HCT116 (cell line): ENCODE results near the gene GSTT4. TPM values are rescaled to one million over a fixed set of nuclear protein-coding genes. Genes with fewer than 3 reads are reported as not detected.
"Not testable (repeated sequence)": the region's sequence is repeated elsewhere in the genome, so short reads cannot be mapped to it uniquely, and the experiment has no call there.

Source experiments
- ATAC-seq: fragments of 200-7000 bp; cut with Tn5 transposase; 2 replicates; pipeline ENCODE4 v1.9.1; 2020; ENCODE audit warnings: mild to moderate bottlenecking, moderate library complexity
- BruUV-seq: library from RNA; stranded (reverse); fragments of 400-500 nt; replicated peaks from 2 replicates; lab custom pipeline; 2021; lab: Mats Ljungman, UMichigan
- CTCF ChIA-PET: fragments of 300-600 bp; sonication (Branson Sonifier 250); formaldehyde crosslinking; loops from one replicate; lab custom pipeline; 2021; ENCODE audit warnings: antibody characterized with exemption; lab: Charles Lee
- POLR2A ChIA-PET: fragments of 300-600, 350-600 bp; sonication (Branson Sonifier 250); formaldehyde crosslinking; loops from one replicate; lab custom pipeline; 2021; ENCODE audit warnings: antibody characterized with exemption; lab: Charles Lee
- RAD21 ChIA-PET, 2 experiments: fragments of 300-600 bp; sonication (Branson Sonifier 250); formaldehyde crosslinking; loops; one replicate each; lab custom pipeline; 2023; ENCODE audit warnings: low total read pairs in 2 of 2; ENCODE audit not compliant: uncharacterized antibody in 2 of 2, unreplicated experiment in 2 of 2, low non-redundant PET in 1 of 2; lab: Charles Lee
- DNase-seq: peaks from one replicate; pipeline ENCODE4 v3.0.0-alpha.2; 2010; ENCODE audit warnings: low read depth, low spot score
- H2AFZ ChIP-seq: fragments of 200-600 bp; shearing (Covaris generic), sonication (generic); 2 replicates; pipeline ENCODE4 v1.6.1; 2017; ENCODE audit warnings: low read depth, mixed run types, mixed read lengths, antibody characterized with exemption, low read length; ENCODE audit not compliant: poor library complexity, severe bottlenecking
- H3K27ac ChIP-seq: 2 replicates; pipeline ENCODE4 v1.5.1; 2012; ENCODE audit warnings: low read depth, low read length
- H3K27me3 ChIP-seq: fragments of 200-600 bp; sonication (generic); 2 replicates; pipeline ENCODE4 v1.6.1; 2016; ENCODE audit warnings: mixed run types, low read length, mixed read lengths; ENCODE audit not compliant: insufficient read depth
- H3K36me3 ChIP-seq, 2 experiments: fragments of 200-500 bp in 1 of 2; fragments of 200-600 bp in 1 of 2; sonication (Bioruptor generic) in 1 of 2; sonication (generic) in 1 of 2; 2 replicates each; pipeline versions ENCODE4 v1.5.1 to v1.6.1; 2014 to 2016; ENCODE audit warnings: low read length in 2 of 2, inconsistent platforms in 1 of 2, mixed read lengths in 1 of 2, mixed run types in 1 of 2; ENCODE audit not compliant: insufficient read depth in 2 of 2, control insufficient read depth in 1 of 2
- H3K4me1 ChIP-seq, 2 experiments: fragments of 200-600 bp in 1 of 2; sonication (generic) in 1 of 2; 2 replicates each; pipeline versions ENCODE4 v1.5.1 to v1.6.1; 2012 to 2017; ENCODE audit warnings: low read length in 2 of 2, inconsistent platforms in 1 of 2, mild to moderate bottlenecking in 1 of 2, mixed read lengths in 1 of 2, mixed run types in 1 of 2, moderate library complexity in 1 of 2; ENCODE audit not compliant: insufficient read depth in 2 of 2, control insufficient read depth in 1 of 2
- H3K4me2 ChIP-seq: fragments of 200-600 bp; sonication (generic); 2 replicates; pipeline ENCODE4 v1.6.1; 2017; ENCODE audit warnings: mixed run types, low read length, mixed read lengths
- H3K4me3 ChIP-seq, 2 experiments: fragments of 200-600 bp in 1 of 2; sonication (generic) in 1 of 2; replicated peaks in 1 of 2; 2 replicates each; pipeline ENCODE4 v1.5.1; 2011 to 2016; ENCODE audit warnings: low read length in 2 of 2, control low read depth in 1 of 2, low read depth in 1 of 2, mild to moderate bottlenecking in 1 of 2, mixed read lengths in 1 of 2, mixed run types in 1 of 2
- H3K79me2 ChIP-seq: fragments of 200-600 bp; sonication (generic); 2 replicates; pipeline ENCODE4 v1.6.1; 2017; ENCODE audit warnings: mild to moderate bottlenecking, mixed run types, low read length, moderate library complexity, mixed read lengths; ENCODE audit not compliant: insufficient read depth
- H3K9ac ChIP-seq: fragments of 200-600 bp; sonication (generic); 2 replicates; pipeline ENCODE4 v1.6.1; 2016; ENCODE audit warnings: low read length, mixed read lengths
- H3K9me2 ChIP-seq: fragments of 200-600 bp; sonication (generic), shearing (Covaris generic); 2 replicates; pipeline ENCODE4 v1.6.1; 2017; ENCODE audit warnings: mixed run types, mild to moderate bottlenecking, moderate library complexity; ENCODE audit not compliant: insufficient read depth
- H3K9me3 ChIP-seq, 2 experiments: fragments of 200-500 bp in 1 of 2; fragments of 200-600 bp in 1 of 2; sonication (Bioruptor generic) in 1 of 2; sonication (generic) in 1 of 2; 2 replicates each; pipeline ENCODE4 v1.6.1; 2014 to 2017; ENCODE audit warnings: low read length in 2 of 2, mixed read lengths in 2 of 2, inconsistent platforms in 1 of 2, low read depth in 1 of 2, mild to moderate bottlenecking in 1 of 2, mixed run types in 1 of 2, moderate library complexity in 1 of 2; ENCODE audit not compliant: control insufficient read depth in 1 of 2, insufficient read depth in 1 of 2
- H4K20me1 ChIP-seq: fragments of 200-600 bp; sonication (generic), shearing (Covaris generic); 2 replicates; pipeline ENCODE4 v1.6.1; 2017; ENCODE audit warnings: mixed run types, mild to moderate bottlenecking, moderate library complexity; ENCODE audit not compliant: insufficient read depth
- intact Hi-C: fragments of 100-400 bp; cut with micrococcal nuclease; formaldehyde crosslinking; loops from 2 replicates; pipeline ENCODE4 v1.10.0; 2022
- total RNA-seq: library from RNA; stranded (reverse); gene quantifications from one replicate; pipeline ENCODE4 v1.2.1, GENCODE V29; 2021; ENCODE audit not compliant: unreplicated experiment

Gene GSTT4
- total RNA-seq, 1 experiment from 2014 or later = not detected

DNA sequence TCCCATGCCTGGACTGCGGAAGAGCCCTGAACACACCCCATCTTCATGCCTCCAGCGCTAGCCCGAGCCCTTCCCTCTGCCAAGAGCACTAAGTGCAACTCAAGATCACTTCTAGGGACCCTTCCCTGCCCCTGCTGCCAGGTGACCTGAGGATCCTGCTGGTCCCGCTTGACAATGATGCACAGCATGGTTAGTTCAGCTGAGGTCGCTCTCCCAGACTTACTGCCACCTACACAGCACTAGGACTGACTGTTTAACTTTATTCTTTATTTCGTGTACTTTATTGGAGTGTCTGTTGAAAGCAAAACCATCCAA, 50.3 kb downstream of the GSTT4 start:
- ATAC-seq, H3K36me3 ChIP-seq, CTCF ChIA-PET, H3K4me1 ChIP-seq, RAD21 ChIA-PET, H3K9ac ChIP-seq, DNase-seq, H3K27ac ChIP-seq, H3K4me3 ChIP-seq, H3K4me2 ChIP-seq, H4K20me1 ChIP-seq, H2AFZ ChIP-seq, POLR2A ChIA-PET, H3K27me3 ChIP-seq, H3K9me3 ChIP-seq, H3K79me2 ChIP-seq, BruUV-seq, H3K9me2 ChIP-seq: not testable (repeated sequence)
- intact Hi-C loops = loop anchor here (5.0 to 10.0 kb wide), 3 partner anchors 93 to 413 kb away; partner anchors contain the start of genes C22orf15 and CHCHD10

DNA sequence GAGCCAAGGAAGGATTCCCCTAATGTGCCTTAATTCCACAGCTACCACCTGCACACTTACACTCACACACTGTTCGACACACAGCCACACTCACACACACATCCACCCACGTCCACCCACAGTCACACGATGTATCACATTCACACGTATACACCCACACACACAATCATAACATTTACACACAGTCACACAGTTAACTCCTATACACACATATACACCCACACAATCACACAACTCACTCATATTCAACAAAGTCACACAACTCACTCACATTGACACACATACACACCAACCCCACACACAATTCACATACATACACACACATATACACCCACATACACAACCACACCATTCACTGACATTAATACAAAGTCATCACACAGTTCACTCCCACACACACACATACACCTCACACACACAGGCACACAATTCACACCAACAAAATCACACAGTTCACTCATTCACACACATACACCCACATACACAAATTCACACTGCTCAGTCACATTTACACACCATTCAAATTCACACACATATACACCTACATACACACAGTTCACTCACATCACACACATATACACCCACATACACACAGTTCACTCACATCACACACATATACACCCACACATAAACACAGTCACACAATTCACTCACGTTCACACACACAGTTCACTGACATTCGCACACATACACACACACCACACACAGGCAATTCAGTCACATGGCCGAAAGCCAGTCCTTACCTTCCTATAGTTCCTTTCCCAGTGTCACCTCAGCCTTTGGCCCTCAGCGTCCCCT, 50.9 kb downstream of the GSTT4 start:
- H3K36me3 ChIP-seq, CTCF ChIA-PET, H3K9me2 ChIP-seq, H2AFZ ChIP-seq, H3K27ac ChIP-seq, H3K4me3 ChIP-seq, BruUV-seq, H3K9me3 ChIP-seq, H4K20me1 ChIP-seq, H3K4me2 ChIP-seq, H3K9ac ChIP-seq, H3K27me3 ChIP-seq, RAD21 ChIA-PET, H3K4me1 ChIP-seq, DNase-seq, POLR2A ChIA-PET, ATAC-seq, H3K79me2 ChIP-seq: not testable (repeated sequence)
- intact Hi-C loops = loop anchor here (10.0 kb wide), 1 partner anchor 190 kb away; the partner anchor contains the start of genes C22orf15 and CHCHD10

DNA sequence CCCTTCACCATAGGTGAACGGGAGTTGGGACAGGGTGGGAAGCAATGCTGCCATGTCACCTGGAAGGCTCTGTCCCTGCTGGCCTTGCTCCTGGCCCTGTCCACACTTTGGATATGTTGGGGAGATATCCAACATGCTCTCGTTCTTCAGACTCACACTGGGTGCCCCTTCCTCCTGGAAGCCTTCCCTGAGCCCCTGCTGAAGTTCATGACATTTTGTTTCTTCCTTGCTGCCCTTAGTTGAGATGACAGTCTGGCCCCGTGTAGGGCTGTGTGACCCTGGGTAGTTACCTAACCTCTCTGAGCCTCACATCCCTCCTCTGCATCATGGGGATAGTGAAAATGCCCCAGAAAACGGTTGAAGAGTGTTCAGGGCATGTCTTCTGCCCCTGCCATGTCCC, 51.8 kb downstream of the GSTT4 start:
- DNase-seq, H4K20me1 ChIP-seq, ATAC-seq, BruUV-seq, H3K9ac ChIP-seq, RAD21 ChIA-PET, H3K79me2 ChIP-seq, POLR2A ChIA-PET, H3K4me1 ChIP-seq, H3K27ac ChIP-seq, H3K9me3 ChIP-seq, H3K36me3 ChIP-seq, H3K4me2 ChIP-seq, H3K4me3 ChIP-seq, H3K27me3 ChIP-seq, H3K9me2 ChIP-seq, H2AFZ ChIP-seq, CTCF ChIA-PET: not testable (repeated sequence)
- intact Hi-C loops = loop anchor here (10.0 kb wide), 1 partner anchor 189 kb away; the partner anchor contains the start of genes C22orf15 and CHCHD10

DNA sequence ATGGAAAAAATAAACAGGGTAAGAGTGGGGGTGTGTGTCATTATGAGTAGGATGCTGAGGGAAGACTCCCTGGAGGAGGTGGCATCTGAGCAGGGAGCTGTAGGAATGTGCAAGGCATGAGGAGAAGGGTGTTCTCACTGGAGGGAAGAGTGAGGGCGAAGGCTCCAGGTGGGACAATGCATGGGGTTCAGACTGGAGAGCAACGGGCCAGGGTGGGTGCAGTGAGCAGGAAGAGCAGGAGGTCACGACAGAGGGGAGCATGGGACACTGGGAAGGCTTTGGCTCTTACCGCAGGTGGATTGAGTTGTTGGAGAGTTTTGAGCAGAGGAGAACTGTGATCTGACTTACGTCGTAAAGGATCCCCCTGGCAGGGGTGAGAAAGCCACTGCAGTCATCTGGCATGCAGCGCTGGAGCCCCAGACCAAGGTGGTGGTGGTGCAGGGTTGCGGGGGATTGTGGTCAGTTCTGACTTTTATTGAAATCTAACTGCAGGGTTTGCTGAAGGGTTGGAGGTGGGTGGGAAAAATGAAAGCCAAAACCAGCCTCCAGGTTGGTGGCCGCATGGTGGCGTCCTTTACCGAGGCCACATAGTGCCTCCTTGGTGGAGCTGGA, 52.4 kb downstream of the GSTT4 start:
- BruUV-seq, H3K9me3 ChIP-seq, RAD21 ChIA-PET, H3K4me2 ChIP-seq, ATAC-seq, H3K27ac ChIP-seq, H2AFZ ChIP-seq, H3K27me3 ChIP-seq, H4K20me1 ChIP-seq, H3K4me1 ChIP-seq, POLR2A ChIA-PET, H3K79me2 ChIP-seq, H3K36me3 ChIP-seq, CTCF ChIA-PET, DNase-seq, H3K9me2 ChIP-seq, H3K9ac ChIP-seq, H3K4me3 ChIP-seq: not testable (repeated sequence)
- intact Hi-C loops = loop anchor here (10.0 kb wide), 1 partner anchor 188 kb away; the partner anchor contains the start of genes C22orf15 and CHCHD10
